Measurements from ENCODE around the gene MIAT.
A peak's percentile ranks its signal among the peaks of the same experiment; 100 is the strongest.
"Not testable (repeated sequence)": the region's sequence is repeated elsewhere in the genome, so short reads cannot be mapped to it uniquely, and the experiment has no call there.

The MIAT gene

GRCh38 chr22:26656891-26657851 is at the start of gene MIAT:
Gene MIAT, plus strand, starts transcription at chr22:26657588.
- peak in 1 of 2 donors; percentile 51 for DNase-seq (ENCODE audit: low read depth in 2 of 2)

GRCh38 chr22:26608129-26608528 is 49.3 kb upstream of the MIAT start:
- DNase-seq (ENCODE audit: low read depth in 2 of 2): no peak

GRCh38 chr22:26609287-26609686 is 48.1 kb upstream of the MIAT start:
- no peak for DNase-seq (ENCODE audit: low read depth in 2 of 2)

- DNase-seq (ENCODE audit: low read depth in 2 of 2): no peak
Observed at GRCh38 chr22:26610072-26610958, 47.1 kb upstream of the MIAT start.

GRCh38 chr22:26610996-26611395 is 46.4 kb upstream of the MIAT start:
- no peak for DNase-seq (ENCODE audit: low read depth in 2 of 2)

GRCh38 chr22:26612652-26613051 is 44.7 kb upstream of the MIAT start:
- no peak for DNase-seq (ENCODE audit: low read depth in 2 of 2)

GRCh38 chr22:26613753-26614152 is 43.6 kb upstream of the MIAT start:
- not testable (repeated sequence) for DNase-seq (ENCODE audit: low read depth in 2 of 2)

- DNase-seq (ENCODE audit: low read depth in 2 of 2): no peak
Observed at GRCh38 chr22:26614322-26614721, 43.1 kb upstream of the MIAT start.

GRCh38 chr22:26615149-26615548 is 42.2 kb upstream of the MIAT start:
- DNase-seq (ENCODE audit: low read depth in 2 of 2): no peak

- no peak for DNase-seq (ENCODE audit: low read depth in 2 of 2)
Observed at GRCh38 chr22:26615830-26616435, 41.5 kb upstream of the MIAT start.

- no peak for DNase-seq (ENCODE audit: low read depth in 2 of 2)
Observed at GRCh38 chr22:26616650-26617049, 40.7 kb upstream of the MIAT start.

GRCh38 chr22:26617271-26618199 is 39.9 kb upstream of the MIAT start, which contains the start of gene CRYBB1:
Gene CRYBB1, minus strand, starts transcription at chr22:26618027. Its CDS starts 1,708 bp downstream, at chr22:26616319.
- no peak for DNase-seq (ENCODE audit: low read depth in 2 of 2)

GRCh38 chr22:26618455-26618854 is 38.9 kb upstream of the MIAT start:
- no peak for DNase-seq (ENCODE audit: low read depth in 2 of 2)

GRCh38 chr22:26619510-26619909 is 37.9 kb upstream of the MIAT start:
- DNase-seq (ENCODE audit: low read depth in 2 of 2): no peak

GRCh38 chr22:26620197-26620596 is 37.2 kb upstream of the MIAT start:
- DNase-seq (ENCODE audit: low read depth in 2 of 2): no peak

- no peak for DNase-seq (ENCODE audit: low read depth in 2 of 2)
Observed at GRCh38 chr22:26621663-26622062, 35.7 kb upstream of the MIAT start, which contains the start of gene CRYBA4. Gene CRYBA4, plus strand, starts transcription at chr22:26621963. Its CDS starts 634 bp downstream, at chr22:26622597.

GRCh38 chr22:26623984-26624383 is 33.4 kb upstream of the MIAT start:
- no peak for DNase-seq (ENCODE audit: low read depth in 2 of 2)

- DNase-seq (ENCODE audit: low read depth in 2 of 2): no peak
Observed at GRCh38 chr22:26624803-26625202, 32.6 kb upstream of the MIAT start.

GRCh38 chr22:26629988-26630761 is 27.2 kb upstream of the MIAT start:
- no peak for DNase-seq (ENCODE audit: low read depth in 2 of 2)

- DNase-seq (ENCODE audit: low read depth in 2 of 2): no peak
Observed at GRCh38 chr22:26631282-26631681, 26.1 kb upstream of the MIAT start.

Measured in stimulated activated CD8-positive, alpha-beta memory T cell treated with anti-CD3 and anti-CD28 coated beads, Interleukin-7, amount 100 ng/mL, for 1 hour (primary cell).